Measurements from ENCODE around the gene MET.

The MET gene

DNA sequence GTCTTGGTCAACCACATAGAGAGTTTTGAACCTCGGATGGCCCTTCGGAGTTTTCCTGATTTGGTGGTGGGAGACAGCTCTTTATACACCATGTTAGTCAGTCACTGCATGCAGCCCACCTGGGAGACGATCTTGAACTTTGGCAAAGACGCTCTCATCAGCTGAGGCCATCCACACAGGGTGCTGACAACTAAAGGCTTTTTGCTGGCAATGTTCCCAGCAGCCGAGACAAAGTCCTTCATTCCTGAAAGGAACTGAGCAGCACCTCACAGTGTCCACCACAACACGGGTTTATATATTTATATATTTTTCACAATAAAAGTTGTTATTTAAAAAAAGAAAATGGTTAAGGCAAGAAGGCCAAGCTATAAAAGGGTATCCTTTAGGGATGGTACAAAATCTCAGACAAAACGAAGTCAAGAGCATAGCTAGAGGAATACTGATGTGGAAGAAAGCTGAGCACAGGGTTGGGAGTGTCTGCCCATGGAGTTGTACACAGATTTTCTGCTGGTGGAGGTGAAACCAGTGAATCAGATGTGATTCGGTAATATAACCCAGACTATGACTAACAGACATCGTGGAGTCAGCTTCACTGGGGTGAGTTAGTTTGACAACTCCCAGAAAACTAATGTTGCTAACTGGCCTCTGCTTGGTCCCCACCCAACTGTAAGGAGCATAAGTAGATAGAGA, 163.0 kb downstream of the MET start:
- H3K9ac ChIP-seq (ENCODE audit: low read depth, low read length): no peak overlapping the region
- no peaks in the 10 kb centered on the region for H3K9me3 ChIP-seq (ENCODE audit: control insufficient read depth, insufficient read depth, low read length)
- H3K36me3 ChIP-seq (ENCODE audit: insufficient read depth, low read length): no peaks in the 10 kb centered on the region
- no peaks in the 10 kb centered on the region for H3K4me1 ChIP-seq (ENCODE audit: insufficient read depth, low read length)

DNA sequence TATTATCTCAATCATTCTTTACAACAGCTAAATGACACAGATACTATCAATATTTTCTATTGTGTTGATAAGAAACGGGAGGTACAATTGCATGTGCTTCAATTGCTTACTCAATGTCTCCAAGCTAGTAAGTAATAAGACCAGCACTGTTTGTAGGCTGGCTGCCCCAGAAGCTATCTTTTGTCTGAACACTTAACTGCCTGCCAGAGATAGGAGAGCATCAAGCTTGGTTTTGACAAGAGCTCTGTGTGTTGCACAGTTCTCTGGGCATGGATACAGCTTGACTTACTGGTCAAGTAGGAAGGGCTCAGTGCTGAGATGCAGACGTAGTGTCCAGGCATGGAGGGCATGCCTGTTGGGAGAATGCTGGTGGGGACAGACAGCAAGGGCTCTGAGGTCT, 164.1 kb downstream of the MET start:
- H3K4me1 ChIP-seq (ENCODE audit: insufficient read depth, low read length): no peaks in the 10 kb centered on the region
- H3K9me3 ChIP-seq (ENCODE audit: control insufficient read depth, insufficient read depth, low read length): no peaks in the 10 kb centered on the region
- H3K9ac ChIP-seq (ENCODE audit: low read depth, low read length): no peak overlapping the region
- H3K36me3 ChIP-seq (ENCODE audit: insufficient read depth, low read length): no peaks in the 10 kb centered on the region

DNA sequence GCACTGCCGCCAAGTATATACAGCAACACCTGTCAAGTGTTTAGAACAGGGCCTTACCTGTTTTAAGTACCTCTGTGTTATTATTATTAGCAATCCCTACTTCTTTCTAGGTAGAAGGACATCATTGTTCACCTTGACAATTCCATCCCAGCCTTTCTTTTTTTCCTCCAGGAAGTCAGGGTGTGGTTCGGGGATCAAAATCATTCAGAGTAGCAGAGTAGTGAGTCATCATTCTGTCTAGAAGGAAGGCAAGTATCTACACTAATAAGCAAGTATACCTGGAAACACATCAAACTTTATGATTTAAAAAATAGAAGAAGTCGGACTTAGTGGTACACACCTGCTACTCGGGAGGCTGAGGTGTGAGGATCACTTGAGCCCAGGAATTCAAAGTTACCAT, 164.9 kb downstream of the MET start:
- no peaks in the 10 kb centered on the region for H3K36me3 ChIP-seq (ENCODE audit: insufficient read depth, low read length)
- H3K9ac ChIP-seq (ENCODE audit: low read depth, low read length): no peak overlapping the region
- no peaks in the 10 kb centered on the region for H3K4me1 ChIP-seq (ENCODE audit: insufficient read depth, low read length)
- no peaks in the 10 kb centered on the region for H3K9me3 ChIP-seq (ENCODE audit: control insufficient read depth, insufficient read depth, low read length)

GRCh38 chr7:116837586-116837985, 165.6 kb downstream of the MET start:
- Histone ChIP-seq H3K4me1 (ENCODE audit: insufficient read depth, low read length) (no peaks in the 10 kb centered on the region), H3K9me3 (ENCODE audit: control insufficient read depth, insufficient read depth, low read length) (no peaks in the 10 kb centered on the region), H3K9ac (ENCODE audit: low read depth, low read length) (no peak overlapping the region), H3K36me3 (ENCODE audit: insufficient read depth, low read length) (no peaks in the 10 kb centered on the region)

DNA sequence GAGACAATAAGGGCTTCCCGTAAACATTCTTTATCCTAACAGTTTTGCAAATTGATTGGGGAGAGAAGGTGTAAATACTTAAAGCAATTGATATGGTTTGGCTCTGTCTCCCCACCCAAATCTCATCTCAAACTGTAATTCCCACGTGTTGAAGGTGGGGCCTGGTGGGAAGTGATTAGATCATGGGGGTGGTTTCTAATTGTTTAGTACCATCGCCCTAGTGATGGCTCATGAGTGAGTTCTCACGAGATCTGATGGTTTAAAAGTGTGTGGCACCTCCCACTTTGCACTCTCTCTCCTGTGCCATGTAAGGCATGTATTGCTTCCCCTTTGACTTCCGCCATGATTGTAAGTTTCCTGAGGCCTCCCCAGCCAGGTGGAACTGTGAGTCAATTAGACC, 168.3 kb downstream of the MET start:
- no peaks in the 10 kb centered on the region for H3K4me1 ChIP-seq (ENCODE audit: insufficient read depth, low read length)
- H3K9me3 ChIP-seq (ENCODE audit: control insufficient read depth, insufficient read depth, low read length): no peaks in the 10 kb centered on the region
- H3K9ac ChIP-seq (ENCODE audit: low read depth, low read length): no peak overlapping the region
- H3K36me3 ChIP-seq (ENCODE audit: insufficient read depth, low read length): no peaks in the 10 kb centered on the region

GRCh38 chr7:116842371-116842770, 170.4 kb downstream of the MET start:
- Histone ChIP-seq H3K4me1 (ENCODE audit: insufficient read depth, low read length) (no peaks in the 10 kb centered on the region), H3K36me3 (ENCODE audit: insufficient read depth, low read length) (no peaks in the 10 kb centered on the region), H3K9ac (ENCODE audit: low read depth, low read length) (no peak overlapping the region), H3K9me3 (ENCODE audit: control insufficient read depth, insufficient read depth, low read length) (no peaks in the 10 kb centered on the region)

DNA sequence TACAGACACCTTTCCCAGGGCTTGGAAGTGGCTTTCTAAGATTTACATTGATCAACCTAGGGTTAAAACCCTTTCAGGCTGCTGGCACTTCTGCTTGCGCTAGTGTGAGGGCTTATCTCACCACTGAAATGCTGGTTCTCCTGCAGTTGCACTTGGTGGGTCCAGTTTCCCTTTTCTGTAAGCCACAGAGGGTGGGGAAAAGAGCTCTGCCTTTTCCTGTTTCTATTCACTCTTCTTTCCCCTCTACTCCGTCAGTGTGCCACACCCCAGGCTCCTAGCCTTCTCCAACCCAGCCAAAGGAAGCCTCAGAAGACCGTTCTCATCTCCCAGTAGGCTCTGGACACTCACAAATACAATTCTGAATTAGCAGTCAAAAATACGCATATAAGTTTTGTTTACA, 171.4 kb downstream of the MET start:
- Histone ChIP-seq H3K4me1 (ENCODE audit: insufficient read depth, low read length) (no peaks in the 10 kb centered on the region), H3K9ac (ENCODE audit: low read depth, low read length) (no peak overlapping the region), H3K9me3 (ENCODE audit: control insufficient read depth, insufficient read depth, low read length) (no peaks in the 10 kb centered on the region), H3K36me3 (ENCODE audit: insufficient read depth, low read length) (no peaks in the 10 kb centered on the region)
